ENCODE measurements around the gene PTPRN2. TPM values are rescaled to one million over a fixed set of nuclear protein-coding genes. Genes with fewer than 3 reads are reported as not detected.
"Not testable (repeated sequence)": the region's sequence is repeated elsewhere in the genome, so short reads cannot be mapped to it uniquely, and the experiment has no call there.

The PTPRN2 gene
- total and polyA plus RNA-seq, 4 experiments from 2014 or later, result 1.7 to 2.6 (median 1.9) TPM

DNA sequence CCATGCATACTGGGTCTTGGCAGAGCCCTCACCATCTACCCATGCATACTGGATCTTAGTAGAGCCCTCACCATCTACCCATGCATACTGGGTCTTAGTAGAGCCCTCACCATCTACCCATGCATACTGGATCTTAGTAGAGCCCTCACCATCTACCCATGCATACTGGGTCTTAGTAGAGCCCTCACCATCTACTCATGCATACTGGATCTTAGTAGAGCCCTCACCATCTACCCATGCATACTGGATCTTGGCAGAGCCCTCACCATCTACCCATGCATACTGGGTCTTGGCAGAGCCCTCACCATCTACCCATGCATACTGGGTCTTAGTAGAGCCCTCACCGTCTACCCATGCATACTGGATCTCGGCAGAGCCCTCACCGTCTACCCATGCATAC lies 890.3 kb downstream of the PTPRN2 start:
- H3K27ac ChIP-seq (ENCODE audit: low read depth, low read length); POLR2A ChIA-PET (ENCODE audit: partially characterized antibody); H3K4me3 Mint-ChIP-seq; H3K27ac Mint-ChIP-seq; H3K9me3 ChIP-seq (ENCODE audit: control insufficient read depth in 1 of 2, low read length in 2 of 2); DNase-seq; H3K36me3 ChIP-seq (ENCODE audit: insufficient read depth, low read length); H3K27me3 ChIP-seq (ENCODE audit: insufficient read depth, low read length); H3K4me1 ChIP-seq (ENCODE audit: insufficient read depth, low read length); H3K36me3 Mint-ChIP-seq; H3K9me3 Mint-ChIP-seq; CTCF ChIA-PET (ENCODE audit: partially characterized antibody); H3K4me3 ChIP-seq (ENCODE audit: low read length in 2 of 2); H3K4me1 Mint-ChIP-seq; intact Hi-C loops (cut with micrococcal nuclease): not testable (repeated sequence)
- H3K27me3 Mint-ChIP-seq, result peaks cover 22 to 27% of the 10 kb centered on the region in 2 donors

- H3K36me3 Mint-ChIP-seq, H3K27ac Mint-ChIP-seq: not testable (repeated sequence)
These were observed 892.0 kb downstream of the PTPRN2 start for GRCh38 chr7:157695609-157696008.

DNA sequence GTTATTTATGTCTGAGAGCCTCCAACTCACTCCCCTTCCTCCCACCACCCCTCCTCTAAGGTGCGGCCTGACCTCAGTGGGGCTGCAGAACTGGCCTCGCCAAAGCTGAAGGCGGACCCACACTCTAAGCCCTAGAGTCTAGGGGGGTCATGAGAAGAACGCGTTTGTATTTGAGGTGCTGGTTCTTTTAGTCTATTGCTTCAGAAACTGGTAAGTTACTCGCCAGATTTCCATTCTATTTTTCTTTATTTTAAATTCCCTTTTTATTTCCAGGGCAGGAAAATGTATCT lies 893.3 kb downstream of the PTPRN2 start:
- Histone ChIP-seq H3K9me3 (ENCODE audit: control insufficient read depth in 1 of 2, low read length in 2 of 2) (no peaks in the 10 kb centered on the region), H3K4me1 (ENCODE audit: insufficient read depth, low read length) (peaks cover 23% of the 10 kb centered on the region), H3K27ac (ENCODE audit: low read depth, low read length) (no peak overlapping the region), H3K27me3 (ENCODE audit: insufficient read depth, low read length) (peaks cover 4% of the 10 kb centered on the region), H3K4me3 (ENCODE audit: low read length in 2 of 2) (no peak overlapping the region), H3K36me3 (ENCODE audit: insufficient read depth, low read length) (no peaks in the 10 kb centered on the region)
- intact Hi-C loops (cut with micrococcal nuclease), result no loop called here
- Mint-ChIP-seq H3K27me3 (peaks cover 21 to 24% of the 10 kb centered on the region in 2 donors), H3K4me1 (peaks cover 6 to 16% (median 8%) of the 10 kb centered on the region in 4 donors), H3K9me3 (peaks cover 0 to 5% (median 3%) of the 10 kb centered on the region in 8 donors), H3K27ac (no peak overlapping the region), H3K4me3 (peak overlapping the region in 6 of 8 donors; percentile 15 to 62 (median 48)), H3K36me3 (no peaks in the 10 kb centered on the region)
- no peak for DNase-seq
- CTCF ChIA-PET (ENCODE audit: partially characterized antibody), result no interaction called here
- POLR2A ChIA-PET (ENCODE audit: partially characterized antibody), result no interaction called here

More at GRCh38 chr7:157695609-157696008, 892.0 kb downstream of the PTPRN2 start:
- H3K4me3 ChIP-seq (ENCODE audit: low read length in 2 of 2); H3K36me3 ChIP-seq (ENCODE audit: insufficient read depth, low read length); CTCF ChIA-PET (ENCODE audit: partially characterized antibody); H3K27ac ChIP-seq (ENCODE audit: low read depth, low read length); intact Hi-C loops (cut with micrococcal nuclease); DNase-seq; POLR2A ChIA-PET (ENCODE audit: partially characterized antibody); H3K9me3 Mint-ChIP-seq; H3K27me3 ChIP-seq (ENCODE audit: insufficient read depth, low read length); H3K9me3 ChIP-seq (ENCODE audit: control insufficient read depth in 1 of 2, low read length in 2 of 2); H3K4me3 Mint-ChIP-seq: not testable (repeated sequence)
- H3K4me1 Mint-ChIP-seq, result peaks cover 6 to 16% (median 8%) of the 10 kb centered on the region in 4 donors
- H3K27me3 Mint-ChIP-seq, result peaks cover 24 to 25% of the 10 kb centered on the region in 2 donors
- peaks cover 11% of the 10 kb centered on the region for H3K4me1 ChIP-seq (ENCODE audit: insufficient read depth, low read length)

GRCh38 chr7:157693521-157694375 lies 893.9 kb downstream of the PTPRN2 start:
- no peak for DNase-seq
- CTCF ChIA-PET (ENCODE audit: partially characterized antibody), result no interaction called here
- Histone ChIP-seq H3K36me3 (ENCODE audit: insufficient read depth, low read length) (no peaks in the 10 kb centered on the region), H3K4me3 (ENCODE audit: low read length in 2 of 2) (no peak overlapping the region), H3K4me1 (ENCODE audit: insufficient read depth, low read length) (peaks cover 25% of the 10 kb centered on the region), H3K27me3 (ENCODE audit: insufficient read depth, low read length) (peaks cover 4% of the 10 kb centered on the region), H3K27ac (ENCODE audit: low read depth, low read length) (no peak overlapping the region), H3K9me3 (ENCODE audit: control insufficient read depth in 1 of 2, low read length in 2 of 2) (no peaks in the 10 kb centered on the region)
- peaks cover 21 to 24% of the 10 kb centered on the region in 2 donors for H3K27me3 Mint-ChIP-seq
- POLR2A ChIA-PET (ENCODE audit: partially characterized antibody), result no interaction called here
- peak overlapping the region in 6 of 8 donors; percentile 15 to 62 (median 48) for H3K4me3 Mint-ChIP-seq
- intact Hi-C loops (cut with micrococcal nuclease), result no loop called here
- no peaks in the 10 kb centered on the region for H3K36me3 Mint-ChIP-seq
- H3K9me3 Mint-ChIP-seq, result peaks cover 0 to 5% (median 3%) of the 10 kb centered on the region in 8 donors
- H3K27ac Mint-ChIP-seq, result no peak overlapping the region
- peaks cover 6 to 16% (median 8%) of the 10 kb centered on the region in 4 donors for H3K4me1 Mint-ChIP-seq

DNA sequence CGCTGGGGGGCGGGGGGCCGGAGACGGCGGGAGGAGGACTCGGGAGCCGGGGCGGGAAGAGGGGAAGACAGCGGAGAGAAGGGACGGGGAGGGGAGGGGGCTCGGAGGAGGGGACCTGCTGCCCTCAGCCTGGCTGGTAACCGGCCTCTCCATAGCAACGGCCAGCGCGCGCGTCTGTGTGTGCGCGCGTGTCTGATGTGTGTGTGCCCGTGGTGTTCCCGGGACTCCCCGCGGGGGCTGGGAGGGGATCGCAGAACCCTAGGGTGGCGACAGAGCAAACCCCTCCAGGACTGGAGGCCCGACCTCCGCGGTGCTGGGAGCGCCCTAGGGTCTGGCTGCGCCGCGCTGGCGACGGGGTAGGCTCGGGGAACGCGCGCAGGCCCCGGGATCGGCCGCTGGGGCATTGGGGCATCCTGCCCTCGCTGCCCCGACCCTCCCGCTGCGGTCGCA lies 894.5 kb downstream of the PTPRN2 start:
- peak overlapping the region in 1 of 8 donors; percentile 26 for H3K4me3 Mint-ChIP-seq
- H3K27ac Mint-ChIP-seq, result no peak overlapping the region
- Histone ChIP-seq H3K36me3 (ENCODE audit: insufficient read depth, low read length) (no peaks in the 10 kb centered on the region), H3K9me3 (ENCODE audit: control insufficient read depth in 1 of 2, low read length in 2 of 2) (no peaks in the 10 kb centered on the region), H3K27ac (ENCODE audit: low read depth, low read length) (no peak overlapping the region), H3K27me3 (ENCODE audit: insufficient read depth, low read length) (peaks cover 10% of the 10 kb centered on the region), H3K4me3 (ENCODE audit: low read length in 2 of 2) (no peak overlapping the region), H3K4me1 (ENCODE audit: insufficient read depth, low read length) (peaks cover 25% of the 10 kb centered on the region)
- H3K27me3 Mint-ChIP-seq, result peaks cover 26 to 27% of the 10 kb centered on the region in 2 donors
- ChIA-PET CTCF (ENCODE audit: partially characterized antibody) (no interaction called here), POLR2A (ENCODE audit: partially characterized antibody) (no interaction called here)
- intact Hi-C loops (cut with micrococcal nuclease), result no loop called here
- peaks cover 8 to 20% (median 11%) of the 10 kb centered on the region in 4 donors for H3K4me1 Mint-ChIP-seq
- no peaks in the 10 kb centered on the region for H3K36me3 Mint-ChIP-seq
- peaks cover 0 to 5% (median 3%) of the 10 kb centered on the region in 8 donors for H3K9me3 Mint-ChIP-seq
- no peak for DNase-seq

DNA sequence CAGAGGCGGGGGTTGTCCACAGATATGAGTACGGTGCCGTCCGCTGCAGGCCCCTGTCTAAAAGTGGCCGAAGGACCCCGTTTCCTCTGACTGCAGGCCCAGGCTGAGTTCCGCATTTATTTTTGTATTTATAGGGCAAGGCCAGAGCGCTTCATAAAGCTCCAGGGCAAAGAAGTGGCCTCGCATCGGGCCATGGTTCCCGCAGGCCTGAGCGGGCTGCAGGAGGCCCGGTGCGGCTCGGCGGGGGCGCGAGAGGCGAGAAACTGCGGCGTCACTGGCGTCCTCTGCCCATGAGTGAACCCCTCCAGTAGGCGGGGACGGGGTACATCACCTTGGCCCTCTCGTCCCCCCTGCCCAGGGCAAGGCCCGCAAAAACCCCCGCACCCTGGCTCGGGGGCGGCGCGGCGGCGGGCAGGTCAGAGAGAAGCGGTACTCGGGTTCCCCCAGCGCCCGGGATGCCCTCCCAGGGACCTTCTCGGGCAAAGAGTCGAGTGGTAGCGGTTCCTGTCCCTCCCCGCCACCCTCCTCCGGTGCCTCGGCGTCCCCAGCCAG lies 895.1 kb downstream of the PTPRN2 start:
- no peaks in the 10 kb centered on the region for H3K9me3 ChIP-seq (ENCODE audit: control insufficient read depth in 1 of 2, low read length in 2 of 2)
- intact Hi-C loops (cut with micrococcal nuclease), result no loop called here

DNA sequence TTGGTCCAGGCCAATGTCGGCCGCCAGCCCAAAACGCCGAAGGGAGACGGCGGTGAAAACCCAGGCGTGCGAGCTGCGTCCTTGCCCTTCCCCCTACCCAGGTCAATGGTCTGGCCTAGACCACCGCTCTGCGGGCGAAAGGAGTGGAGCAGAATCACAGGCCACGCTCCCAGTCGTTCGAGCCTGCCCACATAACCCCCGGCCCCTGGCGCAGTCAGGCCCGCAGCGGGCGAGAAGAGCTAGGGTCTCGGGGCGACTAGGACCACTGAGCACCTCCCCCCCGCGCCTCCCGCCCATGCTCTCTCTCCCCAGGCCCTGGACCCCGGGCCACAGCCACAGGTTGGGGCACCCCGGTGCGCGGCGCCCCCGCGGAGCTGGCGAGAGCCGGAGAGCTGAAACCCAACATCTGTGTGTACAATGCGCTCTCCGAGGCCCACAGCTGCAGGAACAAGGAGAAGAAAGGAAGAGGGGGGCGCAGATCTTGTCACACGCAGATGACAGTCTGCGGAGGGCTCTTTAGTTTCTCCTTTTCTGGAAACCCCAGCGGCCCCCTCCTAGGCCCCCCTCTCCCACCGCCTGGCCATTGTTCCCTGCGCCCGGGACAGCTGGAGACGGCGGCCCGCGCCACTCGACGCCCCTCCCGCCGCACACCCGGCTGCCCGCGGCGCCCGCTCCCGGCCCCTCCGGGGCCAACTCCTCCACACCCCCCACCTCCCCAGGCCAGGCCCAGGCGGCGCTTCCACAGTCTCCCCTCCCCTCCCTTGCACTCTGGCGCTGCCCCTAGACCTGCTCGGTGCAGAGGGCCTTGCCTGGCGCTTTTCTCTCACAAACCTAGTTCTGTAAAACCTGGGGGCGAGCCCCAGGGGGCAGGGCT lies 895.8 kb downstream of the PTPRN2 start:
- Mint-ChIP-seq H3K36me3 (no peaks in the 10 kb centered on the region), H3K27ac (no peak overlapping the region), H3K4me1 (peaks cover 9 to 23% (median 16%) of the 10 kb centered on the region in 4 donors), H3K27me3 (peaks cover 33 to 34% of the 10 kb centered on the region in 2 donors), H3K9me3 (peaks cover 0 to 4% (median 3%) of the 10 kb centered on the region in 8 donors), H3K4me3 (peak overlapping the region; percentile 65 to 84 (median 76))
- Histone ChIP-seq H3K4me1 (ENCODE audit: insufficient read depth, low read length) (peaks cover 25% of the 10 kb centered on the region), H3K4me3 (ENCODE audit: low read length in 2 of 2) (no peak overlapping the region), H3K27me3 (ENCODE audit: insufficient read depth, low read length) (peaks cover 23% of the 10 kb centered on the region), H3K27ac (ENCODE audit: low read depth, low read length) (no peak overlapping the region), H3K36me3 (ENCODE audit: insufficient read depth, low read length) (no peaks in the 10 kb centered on the region), H3K9me3 (ENCODE audit: control insufficient read depth in 1 of 2, low read length in 2 of 2) (no peaks in the 10 kb centered on the region)
- POLR2A ChIA-PET (ENCODE audit: partially characterized antibody), result interaction anchor here (1.1 kb wide), 1 partner anchor 69 kb away, joined by 3 read pairs; no protein-coding TSS in a partner anchor
- intact Hi-C loops (cut with micrococcal nuclease), result no loop called here
- CTCF ChIA-PET (ENCODE audit: partially characterized antibody), result no interaction called here
- no peak for DNase-seq

More for the DNA sequence above, 895.1 kb downstream of the PTPRN2 start:
- Mint-ChIP-seq H3K27ac (no peak overlapping the region), H3K4me1 (peaks cover 9 to 22% (median 14%) of the 10 kb centered on the region in 4 donors), H3K9me3 (peaks cover 0 to 4% (median 3%) of the 10 kb centered on the region in 8 donors), H3K36me3 (no peaks in the 10 kb centered on the region), H3K27me3 (peaks cover 28 to 29% of the 10 kb centered on the region in 2 donors), H3K4me3 (peak overlapping the region in 6 of 8 donors; percentile 6 to 65 (median 44))
- ChIA-PET CTCF (ENCODE audit: partially characterized antibody) (no interaction called here), POLR2A (ENCODE audit: partially characterized antibody) (interaction anchor here (1.1 kb wide), 1 partner anchor 70 kb away, joined by 3 read pairs; no protein-coding TSS in a partner anchor)
- DNase-seq, result no peak
- Histone ChIP-seq H3K27me3 (ENCODE audit: insufficient read depth, low read length) (peaks cover 16% of the 10 kb centered on the region), H3K36me3 (ENCODE audit: insufficient read depth, low read length) (no peaks in the 10 kb centered on the region), H3K4me1 (ENCODE audit: insufficient read depth, low read length) (peaks cover 25% of the 10 kb centered on the region), H3K27ac (ENCODE audit: low read depth, low read length) (no peak overlapping the region), H3K4me3 (ENCODE audit: low read length in 2 of 2) (no peak overlapping the region)

Data from CD4-positive, alpha-beta memory T cell (primary cell).